ENCODE data around the gene CACYBP. TPM values are rescaled to one million over a fixed set of nuclear protein-coding genes. Genes with fewer than 3 reads are reported as not detected.

The CACYBP gene
- total and polyA plus RNA-seq, 12 donors = 20.2 to 106 (median 53.1) TPM

DNA sequence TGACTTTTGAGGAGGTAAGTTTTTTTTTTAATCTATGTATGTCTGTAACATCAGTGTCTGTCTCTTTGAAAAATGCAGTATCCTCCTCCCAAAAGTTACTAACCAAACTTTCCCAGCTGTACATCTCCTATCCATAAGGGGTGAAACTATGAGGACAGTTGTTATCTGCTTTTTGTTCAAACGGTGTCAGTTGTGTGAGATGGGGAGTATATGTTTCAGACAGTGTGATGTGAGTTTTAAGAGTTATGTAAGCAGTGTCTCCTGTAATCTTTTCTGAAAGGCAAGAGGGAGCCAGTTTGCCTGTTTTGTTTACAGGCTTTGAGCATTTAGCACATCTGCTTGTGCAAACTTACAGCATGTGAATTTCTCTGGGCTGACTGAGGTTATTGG is 34.8 kb upstream of the CACYBP start:
- intact Hi-C loops (cut with DNase I) = no loop called here
- H3K27me3 ChIP-seq = no peaks in the 10 kb centered on the region
- DNase-seq (no peak), ATAC-seq (peak in 6 of 8 donors; percentile 32 to 66 (median 48))
- H3K9me3 ChIP-seq = no peaks in the 10 kb centered on the region
- H3K4me3 ChIP-seq = peak overlapping the region in 6 of 10 donors; percentile 14 to 37 (median 24)
- TF ChIP-seq, protein P1, sequence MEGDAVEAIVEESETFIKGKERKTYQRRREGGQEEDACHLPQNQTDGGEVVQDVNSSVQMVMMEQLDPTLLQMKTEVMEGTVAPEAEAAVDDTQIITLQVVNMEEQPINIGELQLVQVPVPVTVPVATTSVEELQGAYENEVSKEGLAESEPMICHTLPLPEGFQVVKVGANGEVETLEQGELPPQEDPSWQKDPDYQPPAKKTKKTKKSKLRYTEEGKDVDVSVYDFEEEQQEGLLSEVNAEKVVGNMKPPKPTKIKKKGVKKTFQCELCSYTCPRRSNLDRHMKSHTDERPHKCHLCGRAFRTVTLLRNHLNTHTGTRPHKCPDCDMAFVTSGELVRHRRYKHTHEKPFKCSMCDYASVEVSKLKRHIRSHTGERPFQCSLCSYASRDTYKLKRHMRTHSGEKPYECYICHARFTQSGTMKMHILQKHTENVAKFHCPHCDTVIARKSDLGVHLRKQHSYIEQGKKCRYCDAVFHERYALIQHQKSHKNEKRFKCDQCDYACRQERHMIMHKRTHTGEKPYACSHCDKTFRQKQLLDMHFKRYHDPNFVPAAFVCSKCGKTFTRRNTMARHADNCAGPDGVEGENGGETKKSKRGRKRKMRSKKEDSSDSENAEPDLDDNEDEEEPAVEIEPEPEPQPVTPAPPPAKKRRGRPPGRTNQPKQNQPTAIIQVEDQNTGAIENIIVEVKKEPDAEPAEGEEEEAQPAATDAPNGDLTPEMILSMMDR (IDR thresholded peaks at IDR 0.05) = no peak
- peak overlapping the region in 8 of 10 donors; percentile 45 to 89 (median 64) for H3K27ac ChIP-seq
- peaks cover 0 to 69% (median 35%) of the 10 kb centered on the region in 9 donors for H3K4me1 ChIP-seq
- 34 to 52% methylated on average over 1 of the region's 1 CpG for WGBS, 2 donors
- H3K36me3 ChIP-seq = peaks cover 0 to 10% (median 0%) of the 10 kb centered on the region in 9 donors

DNA sequence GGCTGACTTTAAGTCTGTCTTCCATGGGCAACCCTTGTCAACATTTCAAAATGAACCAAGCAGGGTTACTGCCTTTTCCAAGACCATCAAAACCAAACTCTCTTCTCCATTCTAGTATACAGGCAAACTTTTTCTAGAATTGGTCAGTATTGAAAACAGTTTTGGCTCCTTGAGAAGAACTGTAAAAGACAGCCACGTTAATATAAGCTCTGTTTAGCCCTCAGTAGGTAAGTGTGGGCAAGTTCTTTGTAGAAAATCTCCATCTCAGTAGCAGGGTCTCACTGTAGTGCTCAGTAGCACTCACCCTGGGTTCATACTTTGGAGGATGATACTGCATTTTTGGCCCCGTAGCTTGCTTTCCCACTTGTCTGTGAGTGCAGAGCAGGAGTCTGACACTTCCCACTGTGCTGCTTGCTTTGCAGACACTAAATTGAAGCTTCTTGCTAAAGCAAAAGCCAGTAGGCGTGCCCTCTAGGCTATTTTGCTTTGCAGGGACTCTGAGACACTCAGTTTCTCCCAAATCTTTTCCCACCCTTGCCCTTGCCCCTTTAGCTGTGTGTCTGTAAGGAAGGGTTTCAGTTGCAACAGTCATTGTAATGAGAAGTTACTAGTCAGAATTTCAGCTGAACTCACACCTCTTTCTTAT is 34.3 kb upstream of the CACYBP start:
- Histone ChIP-seq H3K4me3 (peak overlapping the region in 7 of 10 donors; percentile 13 to 37 (median 23)), H3K27ac (peak overlapping the region in 9 of 10 donors; percentile 1 to 89 (median 62)), H3K9me3 (no peaks in the 10 kb centered on the region), H3K27me3 (no peaks in the 10 kb centered on the region), H3K4me1 (peaks cover 0 to 69% (median 35%) of the 10 kb centered on the region in 9 donors), H3K36me3 (peaks cover 0 to 14% (median 0%) of the 10 kb centered on the region in 9 donors)
- ATAC-seq (peak in 6 of 8 donors; percentile 48 to 63 (median 55)), DNase-seq (no peak)
- TF ChIP-seq, protein P1 (IDR thresholded peaks at IDR 0.05) = no peak
- intact Hi-C loops (cut with DNase I) = no loop called here
- 51 to 61% methylated on average over 3 of the region's 3 CpGs for WGBS, 2 donors

DNA sequence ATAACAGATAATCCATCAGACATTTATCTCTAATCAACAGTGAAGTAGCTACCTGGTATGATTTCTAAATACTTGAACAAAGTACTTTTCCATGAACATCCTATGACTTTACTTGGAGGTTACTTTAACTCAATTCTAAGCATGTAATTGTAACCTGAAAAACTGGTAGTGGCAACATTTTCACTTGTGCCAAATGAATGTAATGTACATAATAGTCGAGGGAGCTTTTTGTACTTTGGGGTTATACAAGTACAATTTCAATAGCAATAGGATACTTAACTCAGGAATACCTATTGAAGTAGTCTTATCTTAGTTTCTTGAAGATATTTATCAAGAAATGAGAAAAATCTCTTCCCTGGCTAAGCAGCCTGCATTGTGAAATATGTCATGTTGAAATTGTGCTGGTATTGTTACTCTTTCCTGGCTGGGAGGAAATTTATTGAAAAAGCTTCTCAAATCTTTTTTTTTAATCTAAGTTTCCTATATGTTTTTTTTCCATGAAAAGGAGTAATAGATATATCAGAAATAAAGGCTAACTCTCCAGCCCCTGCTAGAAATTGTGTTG is 33.7 kb upstream of the CACYBP start:
- Histone ChIP-seq H3K9me3 (no peaks in the 10 kb centered on the region), H3K4me3 (peak overlapping the region in 7 of 10 donors; percentile 13 to 37 (median 23)), H3K36me3 (peaks cover 0 to 14% (median 0%) of the 10 kb centered on the region in 9 donors), H3K4me1 (peaks cover 0 to 73% (median 35%) of the 10 kb centered on the region in 9 donors), H3K27ac (peak overlapping the region in 7 of 10 donors; percentile 45 to 89 (median 65)), H3K27me3 (no peaks in the 10 kb centered on the region)
- no peak for ATAC-seq
- TF ChIP-seq, protein P1 (IDR thresholded peaks at IDR 0.05) = no peak
- WGBS, 2 donors = 51 to 72% methylated on average over 1 of the region's 1 CpG
- DNase-seq = no peak
- intact Hi-C loops (cut with DNase I) = no loop called here

DNA sequence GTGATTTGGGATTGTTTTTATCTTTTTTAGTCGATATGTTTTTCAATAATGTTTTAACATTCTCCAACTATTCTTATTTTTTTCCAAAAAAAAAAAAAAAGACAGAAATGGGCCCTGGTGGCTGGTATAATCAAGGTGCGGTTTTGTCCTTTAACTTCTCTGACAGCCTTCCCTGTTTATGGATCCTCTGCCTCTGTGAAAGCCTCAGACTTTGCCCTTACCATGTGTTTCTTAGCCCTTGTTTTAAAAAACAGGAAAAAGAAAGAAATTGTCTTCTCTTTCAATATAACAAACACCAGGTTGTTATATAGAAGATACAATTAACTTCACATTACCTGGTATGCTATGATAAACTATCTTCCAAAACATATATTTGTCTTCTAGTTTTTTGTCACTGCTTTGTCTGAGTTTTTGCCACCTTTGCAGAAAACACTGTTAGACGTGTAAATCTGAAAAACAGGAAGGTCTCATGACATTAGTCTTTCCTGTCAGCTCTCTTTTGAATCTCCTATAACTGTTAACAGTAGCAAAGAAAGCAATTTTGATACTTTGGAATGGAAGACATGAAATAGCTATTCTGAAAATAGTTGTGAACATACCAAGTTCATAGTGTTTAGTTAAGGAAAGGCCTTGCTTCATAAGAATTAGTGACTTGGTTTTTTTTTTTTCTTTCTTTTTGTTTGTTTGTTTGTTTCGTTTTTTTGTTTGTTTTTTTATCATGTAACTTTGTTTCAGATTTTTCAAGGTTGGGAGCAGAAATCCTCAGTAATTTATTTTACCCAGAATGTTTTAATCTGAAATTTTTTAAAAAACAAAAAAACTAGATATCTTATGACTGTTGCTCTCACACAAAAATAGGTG is 31.7 kb upstream of the CACYBP start:
- peak overlapping the region in 5 of 10 donors; percentile 7 to 89 (median 27) for H3K27ac ChIP-seq
- peaks cover 0 to 15% (median 0%) of the 10 kb centered on the region in 9 donors for H3K36me3 ChIP-seq
- peaks cover 0 to 83% (median 33%) of the 10 kb centered on the region in 9 donors for H3K4me1 ChIP-seq
- intact Hi-C loops (cut with DNase I) = no loop called here
- TF ChIP-seq, protein P1 (IDR thresholded peaks at IDR 0.05) = no peak
- no peaks in the 10 kb centered on the region for H3K27me3 ChIP-seq
- ATAC-seq = peak in 1 of 8 donors; percentile 40
- WGBS, 2 donors = 75 to 81% methylated on average over 4 of the region's 4 CpGs
- H3K9me3 ChIP-seq = no peaks in the 10 kb centered on the region
- no peak for DNase-seq
- H3K4me3 ChIP-seq = no peak overlapping the region

All from heart right ventricle (tissue), 16 donors.